NCI-H69 (cell line): ENCODE results near the gene FAF1.

ENCODE experiments used
- DNase-seq: peaks from one replicate; lab custom pipeline; 2025; lab: John Stamatoyannopoulos, UW

FAF1 gene

GRCh38 chr1:50978144-50978851 is 18.2 kb upstream of the FAF1 start:
- DNase-seq: peak; percentile 92

- DNase-seq: peak; percentile 92
Measured at GRCh38 chr1:50977575-50978143, 17.6 kb upstream of the FAF1 start.

DNA sequence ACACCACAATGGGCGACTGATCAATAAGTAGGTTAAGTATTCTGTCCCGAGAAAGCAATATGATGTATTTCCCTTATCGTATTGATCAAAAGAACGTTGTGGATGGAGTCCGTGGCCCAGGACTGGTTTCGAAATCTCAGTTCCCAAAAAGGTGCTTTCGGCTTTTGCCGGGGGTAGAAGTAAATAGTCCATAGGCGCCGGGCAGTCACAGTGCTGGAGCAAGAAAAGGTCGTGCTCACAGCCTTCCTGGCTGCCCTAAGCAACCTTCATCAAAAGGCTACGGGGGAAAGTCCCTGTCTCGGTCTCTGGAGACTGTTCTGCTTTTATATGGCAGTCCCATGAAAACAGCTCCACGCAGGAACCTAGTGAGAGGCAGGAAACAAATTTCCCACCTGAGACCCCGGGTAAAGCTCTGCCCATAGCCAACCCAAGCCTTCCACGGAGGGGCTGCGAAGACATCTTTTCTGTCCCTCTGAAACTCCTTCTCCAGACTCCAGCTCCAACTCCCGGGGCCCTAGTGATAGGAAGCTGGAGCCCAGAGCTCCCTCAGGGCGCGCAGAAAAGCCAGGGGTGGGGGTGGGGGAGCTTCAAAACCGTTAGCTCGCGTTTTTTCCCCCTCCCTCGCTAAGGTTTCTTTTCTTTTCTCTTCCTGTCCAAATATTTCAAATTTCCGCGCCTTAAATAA is 17.0 kb upstream of the FAF1 start:
- DNase-seq: peak; percentile 88

- DNase-seq: peak; percentile 86
Measured at GRCh38 chr1:50976111-50976889, 16.2 kb upstream of the FAF1 start.

- DNase-seq: peak; percentile 68
Measured at GRCh38 chr1:50975436-50975835, 15.4 kb upstream of the FAF1 start.

DNA sequence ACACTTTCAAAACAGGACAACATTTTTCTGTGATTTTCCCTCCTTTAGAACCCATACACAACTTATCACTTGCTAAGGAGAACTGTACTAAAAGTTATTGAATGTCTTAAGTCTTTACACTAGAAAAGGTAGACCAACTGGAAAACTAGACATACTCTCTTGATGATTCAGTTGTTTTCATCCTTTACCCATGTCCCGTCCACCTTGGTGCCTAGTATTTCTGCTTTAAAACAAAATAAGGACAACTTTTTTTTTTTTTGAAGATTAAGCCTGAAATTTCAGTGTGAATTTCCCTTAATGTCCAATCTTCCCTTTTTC is 14.5 kb upstream of the FAF1 start:
- peak; percentile 25 for DNase-seq

DNA sequence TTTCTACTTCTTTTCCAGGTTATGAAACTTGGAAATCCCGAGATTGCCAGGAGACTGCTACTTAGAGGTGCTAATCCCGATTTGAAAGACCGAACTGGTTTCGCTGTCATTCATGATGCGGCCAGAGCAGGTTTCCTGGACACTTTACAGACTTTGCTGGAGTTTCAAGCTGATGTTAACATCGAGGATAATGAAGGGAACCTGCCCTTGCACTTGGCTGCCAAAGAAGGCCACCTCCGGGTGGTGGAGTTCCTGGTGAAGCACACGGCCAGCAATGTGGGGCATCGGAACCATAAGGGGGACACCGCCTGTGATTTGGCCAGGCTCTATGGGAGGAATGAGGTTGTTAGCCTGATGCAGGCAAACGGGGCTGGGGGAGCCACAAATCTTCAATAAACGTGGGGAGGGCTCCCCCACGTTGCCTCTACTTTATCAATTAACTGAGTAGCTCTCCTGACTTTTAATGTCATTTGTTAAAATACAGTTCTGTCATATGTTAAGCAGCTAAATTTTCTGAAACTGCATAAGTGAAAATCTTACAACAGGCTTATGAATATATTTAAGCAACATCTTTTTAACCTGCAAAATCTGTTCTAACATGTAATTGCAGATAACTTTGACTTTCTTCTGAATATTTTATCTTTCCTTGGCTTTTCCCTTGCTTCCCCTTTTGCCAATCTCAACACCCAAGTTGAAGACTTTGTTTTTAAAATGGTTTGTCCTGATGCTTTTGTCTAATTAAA is 14.0 kb upstream of the FAF1 start:
- DNase-seq: peak; percentile 65

GRCh38 chr1:50973255-50973654 is 13.2 kb upstream of the FAF1 start:
- DNase-seq: no peak

DNA sequence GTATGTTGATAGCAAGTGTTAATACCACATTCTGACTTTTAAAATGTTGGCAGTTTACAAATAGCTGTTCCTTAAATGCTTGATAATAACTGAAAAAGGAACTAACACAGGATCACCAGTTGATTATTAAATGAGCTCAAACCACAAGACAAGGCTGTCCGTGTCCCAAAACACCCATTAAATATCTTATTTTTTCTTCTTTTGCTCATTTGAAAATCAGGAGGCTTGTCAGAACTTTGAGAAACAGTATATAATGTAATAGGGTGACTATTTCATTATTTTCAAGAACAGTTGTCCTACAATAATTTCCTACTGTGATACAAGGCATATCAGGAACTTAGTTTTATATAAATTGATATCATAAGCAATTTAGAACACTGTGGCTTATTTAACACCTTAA is 12.7 kb upstream of the FAF1 start:
- DNase-seq: peak; percentile 26

- DNase-seq: peak; percentile 19
Measured at GRCh38 chr1:50971748-50972305, 11.8 kb upstream of the FAF1 start.

GRCh38 chr1:50970931-50971582 is 11.0 kb upstream of the FAF1 start:
- DNase-seq: peak; percentile 66

GRCh38 chr1:50970509-50970887 is 10.4 kb upstream of the FAF1 start:
- peak; percentile 32 for DNase-seq

GRCh38 chr1:50969611-50970508 is 9.8 kb upstream of the FAF1 start, which contains the start of gene CDKN2C:
Gene CDKN2C, plus strand, starts transcription at chr1:50970245. Its CDS starts 124 bp downstream, at chr1:50970369.
- DNase-seq: peak; percentile 91

DNA sequence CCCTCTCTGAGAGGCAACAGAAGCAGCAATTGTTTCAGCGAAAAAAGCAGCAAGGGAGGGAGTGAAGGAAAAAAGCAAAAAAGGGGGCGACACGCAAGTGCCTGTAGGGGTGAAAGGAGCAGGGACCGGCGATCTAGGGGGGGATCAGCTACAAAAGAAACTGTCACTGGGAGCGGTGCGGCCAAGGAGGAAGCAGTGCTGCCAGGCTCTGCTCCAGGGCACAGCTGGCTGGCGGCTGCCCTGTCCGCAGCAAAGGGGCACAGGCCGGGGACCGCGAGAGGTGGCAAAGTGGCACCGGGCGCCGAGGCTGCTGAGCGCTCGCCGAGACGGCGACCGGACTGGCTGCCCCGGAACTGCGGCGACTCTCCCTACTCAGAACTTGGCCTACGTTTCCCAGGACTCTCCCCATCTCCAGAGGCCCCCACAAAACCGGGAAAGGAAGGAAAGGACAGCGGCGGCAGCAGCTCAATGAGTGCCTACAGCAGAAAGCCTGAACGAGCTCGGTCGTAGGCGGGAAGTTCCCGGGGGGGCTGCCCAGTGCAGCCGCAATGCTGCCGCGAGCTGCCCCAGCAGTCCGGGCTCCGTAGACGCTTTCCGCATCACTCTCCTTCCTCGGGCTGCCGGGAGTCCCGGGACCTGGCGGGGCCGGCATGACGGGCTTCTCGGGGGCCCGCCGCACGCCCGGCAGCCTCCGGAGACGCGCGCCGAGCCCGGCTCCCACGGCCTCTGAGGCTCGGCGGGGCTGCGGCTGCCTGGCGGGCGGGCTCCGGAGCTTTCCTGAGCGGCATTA is 8.9 kb upstream of the FAF1 start:
- DNase-seq: peak; percentile 82

DNA sequence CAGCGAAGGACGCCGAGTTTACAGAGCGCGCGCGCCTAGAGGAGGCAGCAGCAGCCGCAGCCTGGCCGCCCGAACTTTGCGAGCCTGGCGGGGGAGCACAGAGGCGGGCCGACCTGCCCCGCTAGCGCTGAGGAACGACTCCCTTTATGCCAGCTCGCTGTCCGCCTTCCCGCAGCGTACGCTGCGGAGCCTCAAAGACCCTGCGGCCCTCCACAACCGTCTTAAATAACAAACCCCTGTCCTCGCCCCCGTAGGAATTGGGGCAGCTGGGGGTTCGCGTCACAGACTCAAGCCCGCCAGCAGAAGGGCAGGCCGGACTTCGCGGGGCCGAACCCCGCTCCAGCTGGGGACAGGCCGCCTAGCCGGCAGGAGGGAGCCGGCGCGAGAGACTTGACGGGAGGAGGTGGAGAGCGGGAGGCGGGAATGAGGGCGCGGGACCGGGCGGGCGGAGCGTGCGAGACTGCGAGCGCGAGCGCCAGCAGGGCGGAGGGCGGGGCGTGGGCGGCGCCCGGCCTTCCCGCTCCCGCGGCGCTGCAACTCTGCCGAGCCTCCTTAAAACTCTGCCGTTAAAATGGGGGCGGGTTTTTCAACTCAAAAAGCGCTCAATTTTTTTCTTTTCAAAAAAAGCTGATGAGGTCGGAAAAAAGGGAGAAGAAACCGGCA is 8.2 kb upstream of the FAF1 start:
- peak; percentile 94 for DNase-seq

DNA sequence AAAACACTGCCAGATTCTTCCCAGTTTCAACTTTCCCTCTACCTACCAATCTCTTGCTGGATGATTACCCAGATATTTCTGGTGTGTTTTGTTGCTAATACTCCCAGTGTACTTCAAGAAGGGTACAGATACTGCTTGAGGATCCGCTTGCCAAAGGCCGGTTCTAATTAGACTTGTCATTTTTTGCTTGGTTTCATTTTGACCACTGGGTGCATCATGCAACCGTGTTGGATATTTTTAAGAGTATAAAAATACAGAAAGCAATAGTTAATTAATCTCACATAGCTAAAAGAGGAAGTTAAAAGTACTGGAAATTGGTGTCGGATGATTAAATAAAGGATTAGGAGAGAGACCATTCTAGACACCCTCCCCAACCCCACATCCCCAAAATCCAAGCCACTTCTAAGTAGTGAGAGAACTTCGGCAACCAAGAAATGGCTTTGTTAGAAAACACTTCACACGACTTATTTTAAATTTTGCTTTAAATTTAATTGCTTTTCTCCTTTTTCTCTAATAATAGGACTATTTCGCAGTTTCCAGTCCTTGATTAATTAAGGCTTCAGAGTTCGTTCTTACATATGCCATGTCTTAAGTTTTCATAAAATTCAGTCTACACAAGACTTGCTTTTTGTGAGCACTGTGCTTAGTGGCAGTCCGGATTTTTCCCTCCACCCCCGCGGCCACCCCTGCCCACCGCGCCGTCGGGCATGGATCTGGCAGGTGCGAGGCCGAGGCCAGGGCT is 7.5 kb upstream of the FAF1 start:
- DNase-seq: peak; percentile 56

DNA sequence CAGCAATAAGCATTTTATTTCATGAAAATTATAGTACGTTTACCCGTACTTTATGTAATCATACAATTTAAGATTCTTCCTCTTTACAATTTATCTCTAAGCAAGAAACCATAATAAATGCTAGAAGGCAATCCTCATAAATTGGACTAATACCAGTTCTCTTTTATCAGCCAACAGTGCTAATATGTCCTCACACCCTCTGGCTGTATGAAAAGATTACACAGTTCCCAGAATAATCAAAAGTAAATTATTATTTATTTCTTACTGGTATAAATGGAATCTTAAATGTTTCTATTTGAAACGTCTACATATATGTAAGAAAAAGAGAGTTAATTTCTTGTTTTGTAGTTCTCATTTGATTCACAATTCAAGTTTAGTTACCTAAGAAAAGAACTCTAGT is 6.9 kb upstream of the FAF1 start:
- no peak for DNase-seq

- DNase-seq: no peak
Measured at GRCh38 chr1:50964863-50965262, 4.8 kb upstream of the FAF1 start.
